Measurements from ENCODE around the gene ITGAV. TPM values are rescaled to one million over a fixed set of nuclear protein-coding genes. Genes with fewer than 3 reads are reported as not detected.

The ITGAV gene
- total RNA-seq, 1 experiment from 2014 or later: 26.9 TPM

GRCh38 chr2:186634701-186635100 lies 44.8 kb downstream of the ITGAV start:
- Histone ChIP-seq H3K27ac (ENCODE audit: insufficient read length, low read depth, low read length) (no peak overlapping the region), H2BK20ac (ENCODE audit: low read depth, low read length, poor library complexity, severe bottlenecking) (no peak overlapping the region), H2BK15ac (ENCODE audit: low read depth, low read length) (no peak overlapping the region), H2AK5ac (ENCODE audit: insufficient read length, low read length) (no peak overlapping the region), H3K14ac (ENCODE audit: insufficient read depth, low read length) (no peak overlapping the region), H3T11ph (ENCODE audit: low read length) (no peak overlapping the region), H3K18ac (ENCODE audit: insufficient read length, low read depth, low read length) (no peak overlapping the region), H2BK5ac (ENCODE audit: insufficient read length, low read length) (no peak overlapping the region), H3K4me2 (ENCODE audit: insufficient read depth, insufficient read length, low read length) (no peak overlapping the region), H4K91ac (ENCODE audit: insufficient read length, low read depth, low read length) (no peak overlapping the region), H4K20me1 (ENCODE audit: control insufficient read depth, insufficient read depth, insufficient read length) (no peaks in the 10 kb centered on the region), H2AFZ (ENCODE audit: low read length) (no peak overlapping the region), H4K8ac (replicated peaks; ENCODE audit: insufficient read length, low read depth, low read length) (no peak overlapping the region), H3K23ac (ENCODE audit: insufficient read length, low read depth, low read length) (no peak overlapping the region), H2BK12ac (ENCODE audit: insufficient read length, low read depth, low read length) (no peak overlapping the region), H3K9me3 (ENCODE audit: control insufficient read depth, low read depth, low read length) (no peaks in the 10 kb centered on the region), H3K9ac (ENCODE audit: extremely low read depth, insufficient read length, low read length) (no peak overlapping the region), H3K56ac (ENCODE audit: insufficient read length, low read depth, low read length) (no peak overlapping the region), H3K4me1 (ENCODE audit: insufficient read depth, low read length) (no peaks in the 10 kb centered on the region), H2BK120ac (ENCODE audit: low read depth, low read length, poor library complexity, severe bottlenecking) (no peak overlapping the region), H3K27me3 (ENCODE audit: insufficient read depth, low read length) (no peaks in the 10 kb centered on the region), H3K79me1 (ENCODE audit: insufficient read depth, low read depth, low read length, poor library complexity, severe bottlenecking) (no peaks in the 10 kb centered on the region), H4K5ac (ENCODE audit: insufficient read length, low read depth, low read length) (no peak overlapping the region), H3K79me2 (ENCODE audit: insufficient read depth, low read length) (no peaks in the 10 kb centered on the region), H3K4ac (ENCODE audit: low read depth, low read length) (no peak overlapping the region), H3K23me2 (ENCODE audit: insufficient read length, low read depth, low read length, poor library complexity, severe bottlenecking) (no peaks in the 10 kb centered on the region)
- no peak for DNase-seq
- H3K27me3 Mint-ChIP-seq (ENCODE audit: low read depth): no peaks in the 10 kb centered on the region
- TF ChIP-seq CTCF (conservative IDR thresholded peaks at IDR 0.05): no peak
- H3K27ac Mint-ChIP-seq: no peak overlapping the region
- H3K36me3 Mint-ChIP-seq (ENCODE audit: insufficient read depth in 1 of 3, low read depth in 3 of 3): no peaks in the 10 kb centered on the region; a peak in 1 of 7 replicates
- no peak overlapping the region for H3K4me3 Mint-ChIP-seq
- H3K9me3 Mint-ChIP-seq: no peaks in the 10 kb centered on the region
- peaks cover 0 to 2% of the 10 kb centered on the region in 2 experiments; a peak in 1 of 4 replicates for H3K4me1 Mint-ChIP-seq
